ENCODE measurements around the gene CITED4. TPM values are rescaled to one million over a fixed set of nuclear protein-coding genes. Genes with fewer than 3 reads are reported as not detected.

Gene CITED4
- polyA plus RNA-seq, 1 of the 3 experiments (the other 2 are of a cell fraction) = 10.1 TPM

DNA sequence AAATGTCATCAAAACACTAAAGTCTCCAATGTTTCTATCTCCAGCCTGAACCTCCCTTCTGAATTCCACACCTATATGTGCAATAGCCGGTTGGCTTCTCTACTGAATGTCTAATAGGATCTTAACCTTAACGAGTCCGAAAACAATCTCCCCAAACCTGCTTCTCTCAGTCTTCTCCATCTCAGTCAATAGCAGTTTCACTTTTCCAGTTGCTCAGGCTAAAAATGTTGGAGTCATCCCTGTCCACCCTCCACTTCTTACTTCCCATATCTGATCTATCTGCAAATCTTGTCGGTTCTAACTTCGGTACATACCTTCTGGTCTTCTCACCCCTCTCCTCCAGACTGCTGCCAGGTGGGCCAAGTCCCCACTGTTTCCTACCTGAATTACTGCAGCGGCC is 25.5 kb upstream of the CITED4 start:
- ChIA-PET POLR2A (no interaction called here), CTCF (interaction anchor here (1.3 to 1.5 kb wide), 2 partner anchors 38 to 65 kb away, joined by 3 to 4 read pairs; no protein-coding TSS in a partner anchor)
- Histone ChIP-seq H3K36me3 (replicated peaks in 1 of 2; ENCODE audit: control insufficient read depth in 1 of 2, insufficient read depth in 2 of 2, low read length in 1 of 2) (no peaks in the 10 kb centered on the region), H3K9me3 (no peaks in the 10 kb centered on the region), H3K9ac (no peak overlapping the region), H3K9me2 (no peaks in the 10 kb centered on the region), H3K4me3 (ENCODE audit: low read depth in 2 of 2, low read length in 1 of 2) (no peak overlapping the region), H3F3A (replicated peaks; ENCODE audit: insufficient read depth) (no peaks in the 10 kb centered on the region), H4K20me1 (ENCODE audit: insufficient read depth) (no peaks in the 10 kb centered on the region), H3K4me2 (no peak overlapping the region), H3K79me2 (ENCODE audit: insufficient read depth) (no peaks in the 10 kb centered on the region), H3K4me1 (ENCODE audit: control insufficient read depth in 1 of 2, insufficient read depth in 2 of 2, low read depth in 1 of 2, low read length in 1 of 2) (no peaks in the 10 kb centered on the region; a peak in 1 of 4 replicates), H3K27ac (ENCODE audit: low read depth in 2 of 2, low read length in 1 of 2) (no peak overlapping the region), H3K27me3 (ENCODE audit: insufficient read depth) (no peaks in the 10 kb centered on the region), H2AFZ (ENCODE audit: low read depth) (no peak overlapping the region)
- WGBS (ENCODE audit: low lambda C conversion rate) = 95% methylated on average over 6 of the region's 6 CpGs
- no peak for TF ChIP-seq TCF12 (IDR thresholded peaks at IDR 0.05)
- no peak for TF ChIP-seq GABPA (IDR thresholded peaks at IDR 0.05; ENCODE audit: low read depth)
- TF ChIP-seq, protein P1, sequence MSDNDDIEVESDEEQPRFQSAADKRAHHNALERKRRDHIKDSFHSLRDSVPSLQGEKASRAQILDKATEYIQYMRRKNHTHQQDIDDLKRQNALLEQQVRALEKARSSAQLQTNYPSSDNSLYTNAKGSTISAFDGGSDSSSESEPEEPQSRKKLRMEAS (IDR thresholded peaks at IDR 0.05; ENCODE audit: low read depth) = no peak
- TF ChIP-seq CHD2 (IDR thresholded peaks at IDR 0.05; ENCODE audit: low read length, partially characterized antibody) = no peak
- no peak for TF ChIP-seq FOXM1 (IDR thresholded peaks at IDR 0.05; ENCODE audit: low read depth)
- no peak for TF ChIP-seq MXI1 (IDR thresholded peaks at IDR 0.05; ENCODE audit: low read depth, low read length)
- TF ChIP-seq JUND (IDR thresholded peaks at IDR 0.05) = no peak
- TF ChIP-seq, protein P2, sequence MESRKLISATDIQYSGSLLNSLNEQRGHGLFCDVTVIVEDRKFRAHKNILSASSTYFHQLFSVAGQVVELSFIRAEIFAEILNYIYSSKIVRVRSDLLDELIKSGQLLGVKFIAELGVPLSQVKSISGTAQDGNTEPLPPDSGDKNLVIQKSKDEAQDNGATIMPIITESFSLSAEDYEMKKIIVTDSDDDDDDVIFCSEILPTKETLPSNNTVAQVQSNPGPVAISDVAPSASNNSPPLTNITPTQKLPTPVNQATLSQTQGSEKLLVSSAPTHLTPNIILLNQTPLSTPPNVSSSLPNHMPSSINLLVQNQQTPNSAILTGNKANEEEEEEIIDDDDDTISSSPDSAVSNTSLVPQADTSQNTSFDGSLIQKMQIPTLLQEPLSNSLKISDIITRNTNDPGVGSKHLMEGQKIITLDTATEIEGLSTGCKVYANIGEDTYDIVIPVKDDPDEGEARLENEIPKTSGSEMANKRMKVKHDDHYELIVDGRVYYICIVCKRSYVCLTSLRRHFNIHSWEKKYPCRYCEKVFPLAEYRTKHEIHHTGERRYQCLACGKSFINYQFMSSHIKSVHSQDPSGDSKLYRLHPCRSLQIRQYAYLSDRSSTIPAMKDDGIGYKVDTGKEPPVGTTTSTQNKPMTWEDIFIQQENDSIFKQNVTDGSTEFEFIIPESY (IDR thresholded peaks at IDR 0.05; ENCODE audit: borderline replicate concordance, low read depth) = no peak
- TF ChIP-seq GATA2 (CRISPR knock-in tag; IDR thresholded peaks at IDR 0.05) = no peak
- no peak for TF ChIP-seq REST (IDR thresholded peaks at IDR 0.05; ENCODE audit: low read depth, low read length)
- TF ChIP-seq EP300 (IDR thresholded peaks at IDR 0.05; ENCODE audit: borderline replicate concordance in 1 of 2, low read depth in 1 of 2, low read length in 1 of 2) = no peak
- TF ChIP-seq ELF1 (IDR thresholded peaks at IDR 0.05) = no peak
- no peak for TF ChIP-seq SIN3A (IDR thresholded peaks at IDR 0.05; ENCODE audit: borderline replicate concordance, low read depth, low read length)
- TF ChIP-seq NRF1 (IDR thresholded peaks at IDR 0.05; ENCODE audit: low read depth, low read length) = no peak
- no peak for TF ChIP-seq POLR2AphosphoS5 (IDR thresholded peaks at IDR 0.05; ENCODE audit: low read depth, low read length)
- DNase-seq = no peak
